Prostate gland (tissue), 2 donors: ENCODE measurements around the gene VPS33A.

Experiments used
- CTCF ChIP-seq, 4 experiments: fragments of 200-600 bp in 2 of 4; fragments of 450-650 bp in 2 of 4; sonication (generic) in 2 of 4; IDR thresholded peaks; 1 replicate in 3 of 4; 2 replicates in 1 of 4; pipeline ENCODE4 v1.5.1; 2016 to 2019; ENCODE audit warnings: antibody characterized with exemption in 4 of 4, mild to moderate bottlenecking in 2 of 4, moderate library complexity in 2 of 4
- POLR2A ChIP-seq: fragments of 450-650 bp; IDR thresholded peaks from one replicate; pipeline ENCODE4 v1.6.1; 2016; ENCODE audit warnings: antibody characterized with exemption, mild to moderate bottlenecking
- POLR2AphosphoS5 ChIP-seq: sonication (generic); formaldehyde crosslinking; IDR thresholded peaks from one replicate; pipeline ENCODE4 v1.6.1; 2017; ENCODE audit warnings: antibody characterized with exemption

- TF ChIP-seq CTCF (IDR thresholded peaks at IDR 0.05) (no peak), POLR2AphosphoS5 (no peak), POLR2A (no peak)
Observed at GRCh38 chr12:122304924-122305323, 38.6 kb upstream of the VPS33A start.
